ENCODE measurements around the gene RPL37. TPM values are rescaled to one million over a fixed set of nuclear protein-coding genes. Genes with fewer than 3 reads are reported as not detected.

Gene RPL37
- total RNA-seq, 1 experiment from 2014 or later = 1,413 TPM

- DNase-seq = no peak
- H3K27me3 ChIP-seq (ENCODE audit: control insufficient read depth, insufficient read depth, low read length) = no peaks in the 10 kb centered on the region
- H3K4me3 ChIP-seq (ENCODE audit: insufficient read depth, low read depth, low read length) = no peak overlapping the region
- H3K36me3 ChIP-seq (replicated peaks; ENCODE audit: control insufficient read depth, insufficient read depth, low read length) = no peaks in the 10 kb centered on the region
Measured at GRCh38 chr5:40847525-40847924, 12.5 kb upstream of the RPL37 start.

DNA sequence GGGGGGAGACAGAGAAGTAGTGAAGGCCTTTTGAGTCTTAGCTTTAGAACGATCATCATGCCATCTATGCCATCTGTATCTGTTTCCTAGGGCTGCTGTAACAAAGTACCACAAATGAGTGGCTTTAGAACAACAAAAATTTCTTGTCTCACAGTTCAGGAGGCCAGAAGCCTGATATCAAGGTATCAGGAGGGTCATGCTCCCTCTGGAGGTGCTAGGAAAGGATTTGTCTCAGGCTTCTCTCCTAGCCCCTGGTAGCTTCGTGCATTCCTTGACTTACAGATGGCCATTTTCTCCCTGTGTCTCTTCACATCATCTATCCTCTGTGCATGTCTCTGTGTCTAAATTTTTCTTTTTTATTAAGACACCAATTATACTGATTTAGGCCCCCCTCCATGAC is 11.3 kb upstream of the RPL37 start:
- no peaks in the 10 kb centered on the region for H3K36me3 ChIP-seq (replicated peaks; ENCODE audit: control insufficient read depth, insufficient read depth, low read length)
- H3K4me3 ChIP-seq (ENCODE audit: insufficient read depth, low read depth, low read length) = no peak overlapping the region
- DNase-seq = no peak
- no peaks in the 10 kb centered on the region for H3K27me3 ChIP-seq (ENCODE audit: control insufficient read depth, insufficient read depth, low read length)

GRCh38 chr5:40844565-40844964 is 9.5 kb upstream of the RPL37 start:
- DNase-seq = no peak
- Histone ChIP-seq H3K4me3 (ENCODE audit: insufficient read depth, low read depth, low read length) (no peak overlapping the region), H3K27me3 (ENCODE audit: control insufficient read depth, insufficient read depth, low read length) (no peaks in the 10 kb centered on the region), H3K36me3 (replicated peaks; ENCODE audit: control insufficient read depth, insufficient read depth, low read length) (no peaks in the 10 kb centered on the region)

DNA sequence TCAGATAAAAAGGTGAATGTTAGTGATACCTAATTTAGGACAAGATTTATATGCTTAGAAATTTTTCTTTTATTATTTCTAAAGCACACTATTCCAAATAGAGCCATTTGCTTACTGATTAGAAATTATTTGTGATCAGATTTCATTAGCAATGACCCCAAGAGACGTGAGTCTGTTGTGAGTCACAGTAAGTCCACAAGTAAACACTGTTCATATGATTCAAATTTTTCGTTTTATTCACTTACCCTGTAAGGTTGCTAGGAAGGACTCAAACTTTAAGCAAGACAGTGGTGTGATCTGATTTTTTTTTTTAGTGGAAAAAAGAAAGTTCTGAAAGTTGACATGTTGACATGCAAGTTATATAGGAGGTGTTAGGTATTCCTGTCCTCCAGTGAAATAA is 7.3 kb upstream of the RPL37 start:
- H3K4me3 ChIP-seq (ENCODE audit: insufficient read depth, low read depth, low read length) = no peak overlapping the region

GRCh38 chr5:40841068-40841805 is 6.2 kb upstream of the RPL37 start, which contains the start of gene CARD6:
CARD6 (plus strand) TSS chr5:40841367; CDS start chr5:40841383, 16 bp downstream.
- Histone ChIP-seq H3K36me3 (replicated peaks; ENCODE audit: control insufficient read depth, insufficient read depth, low read length) (no peaks in the 10 kb centered on the region), H3K27me3 (ENCODE audit: control insufficient read depth, insufficient read depth, low read length) (no peaks in the 10 kb centered on the region), H3K4me3 (ENCODE audit: insufficient read depth, low read depth, low read length) (peak within 1 kb of the TSS; percentile 13; the same call in 1 of the 2 replicates)
- peak; percentile 16 for DNase-seq

More for the DNA sequence above, 7.3 kb upstream of the RPL37 start:
- no peak for DNase-seq
- H3K36me3 ChIP-seq (replicated peaks; ENCODE audit: control insufficient read depth, insufficient read depth, low read length) = no peaks in the 10 kb centered on the region
- no peaks in the 10 kb centered on the region for H3K27me3 ChIP-seq (ENCODE audit: control insufficient read depth, insufficient read depth, low read length)

- Histone ChIP-seq H3K36me3 (replicated peaks; ENCODE audit: control insufficient read depth, insufficient read depth, low read length) (peaks cover 9% of the 10 kb centered on the region), H3K4me3 (ENCODE audit: insufficient read depth, low read depth, low read length) (no peak overlapping the region), H3K27me3 (ENCODE audit: control insufficient read depth, insufficient read depth, low read length) (no peaks in the 10 kb centered on the region)
- no peak for DNase-seq
Measured at GRCh38 chr5:40838086-40838485, 3.1 kb upstream of the RPL37 start.

DNA sequence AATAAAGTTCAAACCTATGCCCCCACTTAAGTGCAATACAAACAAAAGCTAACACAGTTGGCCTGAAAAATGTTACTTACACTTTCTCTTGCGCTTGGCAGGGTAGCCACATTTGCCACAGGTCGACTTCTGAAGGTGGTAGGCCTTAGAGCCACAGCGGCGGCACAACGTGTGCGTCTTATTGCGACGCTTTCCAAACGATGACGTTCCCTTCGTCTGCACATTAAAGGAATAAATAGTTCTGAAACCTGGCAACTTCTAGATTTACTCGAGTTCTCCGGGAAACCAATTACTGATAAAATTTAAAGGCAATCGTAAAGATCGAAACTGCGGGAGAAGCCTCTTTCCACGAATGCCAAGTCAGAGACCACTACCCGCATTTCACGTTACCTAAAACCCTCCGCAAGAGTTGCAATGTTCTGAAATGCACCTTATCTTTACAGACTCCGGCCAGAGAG is 602 bp downstream of the RPL37 start:
- no peak for DNase-seq
- Histone ChIP-seq H3K4me3 (ENCODE audit: insufficient read depth, low read depth, low read length) (peak overlapping the region; percentile 83), H3K27me3 (ENCODE audit: control insufficient read depth, insufficient read depth, low read length) (no peaks in the 10 kb centered on the region), H3K36me3 (replicated peaks; ENCODE audit: control insufficient read depth, insufficient read depth, low read length) (peaks cover 41% of the 10 kb centered on the region)

DNA sequence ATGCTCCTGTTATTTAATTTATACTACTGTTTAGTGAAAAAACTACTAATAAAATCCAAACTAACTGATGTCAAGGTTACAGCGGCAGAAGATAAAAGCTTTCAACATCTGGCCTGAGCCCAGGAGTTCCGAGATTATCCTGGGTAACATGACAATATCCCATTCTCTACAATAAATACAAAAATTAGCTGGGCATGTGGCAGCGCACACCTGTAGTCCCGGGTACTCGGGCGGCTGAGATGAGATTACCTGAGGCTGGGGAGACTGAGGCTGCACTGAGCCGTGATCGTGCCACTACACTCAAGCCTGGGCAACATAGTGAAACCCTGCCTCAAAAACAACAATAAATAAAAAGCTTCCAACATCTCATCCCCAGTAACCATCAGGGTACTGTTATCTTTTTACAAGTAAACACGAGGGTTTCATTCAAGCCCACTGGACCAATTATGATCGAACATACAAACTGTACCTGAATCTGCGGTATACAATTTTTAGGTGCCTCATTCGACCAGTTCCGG is 1.3 kb downstream of the RPL37 start:
- H3K27me3 ChIP-seq (ENCODE audit: control insufficient read depth, insufficient read depth, low read length) = no peaks in the 10 kb centered on the region
- H3K36me3 ChIP-seq (replicated peaks; ENCODE audit: control insufficient read depth, insufficient read depth, low read length) = peaks cover 46% of the 10 kb centered on the region
- no peak for DNase-seq
- peak overlapping the region; percentile 83 for H3K4me3 ChIP-seq (ENCODE audit: insufficient read depth, low read depth, low read length)

- Histone ChIP-seq H3K36me3 (replicated peaks; ENCODE audit: control insufficient read depth, insufficient read depth, low read length) (peaks cover 58% of the 10 kb centered on the region), H3K27me3 (ENCODE audit: control insufficient read depth, insufficient read depth, low read length) (no peaks in the 10 kb centered on the region), H3K4me3 (ENCODE audit: insufficient read depth, low read depth, low read length) (no peak overlapping the region)
- no peak for DNase-seq
Measured at GRCh38 chr5:40832345-40832744, 2.7 kb downstream of the RPL37 start.

DNA sequence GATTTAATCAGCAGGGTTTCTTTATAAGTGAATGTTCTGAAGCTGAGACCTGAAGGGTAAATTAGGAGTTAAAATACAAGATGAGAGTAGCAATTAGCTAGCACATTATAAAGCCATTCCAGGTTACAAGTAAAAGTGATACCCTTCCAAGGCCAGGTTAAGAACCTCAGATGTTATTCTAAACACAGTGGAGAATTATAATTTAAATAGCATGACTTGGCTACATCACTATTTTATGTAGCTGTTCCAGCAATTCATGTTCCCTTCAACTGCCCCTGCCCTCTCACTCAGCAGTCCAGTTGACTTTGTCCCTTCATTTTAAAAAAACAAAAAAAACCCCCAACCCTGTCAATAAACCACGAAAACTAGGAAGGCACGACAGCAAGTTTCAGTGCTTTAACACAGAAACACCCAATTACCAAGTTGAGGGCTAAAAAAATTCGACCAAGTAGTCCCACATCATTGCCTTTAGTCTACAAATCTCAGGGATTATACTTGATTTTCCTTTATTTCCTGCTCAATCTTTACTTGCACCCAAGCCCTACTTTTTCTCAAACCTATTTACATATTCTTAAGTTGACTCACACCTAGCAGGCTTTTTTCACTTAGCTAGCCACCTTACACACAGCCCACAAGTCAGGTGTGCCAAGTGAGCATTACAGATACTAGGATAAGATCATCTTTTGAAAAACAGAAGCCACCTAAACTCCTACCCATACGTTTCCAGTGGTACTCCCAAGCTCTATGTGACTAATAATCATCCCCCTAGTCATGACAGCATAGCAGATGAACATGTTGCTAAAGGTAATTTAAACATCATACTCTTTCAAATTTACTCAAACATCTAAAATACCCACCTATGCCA is 3.4 kb downstream of the RPL37 start:
- H3K36me3 ChIP-seq (replicated peaks; ENCODE audit: control insufficient read depth, insufficient read depth, low read length) = peaks cover 64% of the 10 kb centered on the region
- DNase-seq = no peak
- no peak overlapping the region for H3K4me3 ChIP-seq (ENCODE audit: insufficient read depth, low read depth, low read length)
- no peaks in the 10 kb centered on the region for H3K27me3 ChIP-seq (ENCODE audit: control insufficient read depth, insufficient read depth, low read length)

DNA sequence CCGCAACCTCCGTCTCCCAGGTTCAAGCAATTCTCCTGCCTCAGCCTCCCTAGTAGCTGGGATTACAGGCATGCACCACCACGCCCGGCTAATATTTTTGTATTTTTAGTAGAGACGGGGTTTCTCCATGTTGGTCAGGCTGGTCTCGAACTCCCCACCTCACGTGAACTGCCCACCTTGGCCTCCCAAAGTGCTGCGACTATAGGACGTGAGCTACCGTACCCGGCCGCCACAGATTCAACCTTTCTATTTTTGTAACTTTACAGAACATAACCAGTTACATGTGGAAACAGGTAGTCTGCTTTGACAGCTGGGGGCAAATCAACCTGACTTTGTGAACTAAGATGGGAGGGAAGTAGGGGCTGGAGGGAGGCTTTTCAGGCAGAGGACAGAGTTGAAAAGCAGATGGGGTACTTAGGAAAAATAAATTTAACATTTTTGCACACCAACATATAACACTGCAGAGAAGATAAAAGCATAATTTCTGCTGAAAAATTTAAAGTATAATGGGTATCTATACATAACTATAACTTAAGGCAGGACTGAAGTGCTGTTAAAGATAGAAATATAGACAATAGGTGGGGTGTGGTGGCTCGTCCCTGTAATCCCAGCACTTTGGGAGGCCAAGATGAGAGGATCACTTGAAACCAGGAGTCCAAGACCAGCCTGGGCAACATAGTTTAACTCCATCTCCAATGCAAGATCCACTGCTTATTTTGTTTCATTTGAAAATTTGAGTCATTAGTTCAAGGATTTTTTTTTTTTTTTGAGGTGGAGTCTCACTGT is 5.1 kb downstream of the RPL37 start:
- Histone ChIP-seq H3K4me3 (ENCODE audit: insufficient read depth, low read depth, low read length) (no peak overlapping the region), H3K27me3 (ENCODE audit: control insufficient read depth, insufficient read depth, low read length) (no peaks in the 10 kb centered on the region), H3K36me3 (replicated peaks; ENCODE audit: control insufficient read depth, insufficient read depth, low read length) (peaks cover 66% of the 10 kb centered on the region)
- no peak for DNase-seq

GRCh38 chr5:40828690-40829661 is 6.0 kb downstream of the RPL37 start:
- Histone ChIP-seq H3K27me3 (ENCODE audit: control insufficient read depth, insufficient read depth, low read length) (no peaks in the 10 kb centered on the region), H3K36me3 (replicated peaks; ENCODE audit: control insufficient read depth, insufficient read depth, low read length) (peaks cover 62% of the 10 kb centered on the region), H3K4me3 (ENCODE audit: insufficient read depth, low read depth, low read length) (no peak overlapping the region)
- no peak for DNase-seq

DNA sequence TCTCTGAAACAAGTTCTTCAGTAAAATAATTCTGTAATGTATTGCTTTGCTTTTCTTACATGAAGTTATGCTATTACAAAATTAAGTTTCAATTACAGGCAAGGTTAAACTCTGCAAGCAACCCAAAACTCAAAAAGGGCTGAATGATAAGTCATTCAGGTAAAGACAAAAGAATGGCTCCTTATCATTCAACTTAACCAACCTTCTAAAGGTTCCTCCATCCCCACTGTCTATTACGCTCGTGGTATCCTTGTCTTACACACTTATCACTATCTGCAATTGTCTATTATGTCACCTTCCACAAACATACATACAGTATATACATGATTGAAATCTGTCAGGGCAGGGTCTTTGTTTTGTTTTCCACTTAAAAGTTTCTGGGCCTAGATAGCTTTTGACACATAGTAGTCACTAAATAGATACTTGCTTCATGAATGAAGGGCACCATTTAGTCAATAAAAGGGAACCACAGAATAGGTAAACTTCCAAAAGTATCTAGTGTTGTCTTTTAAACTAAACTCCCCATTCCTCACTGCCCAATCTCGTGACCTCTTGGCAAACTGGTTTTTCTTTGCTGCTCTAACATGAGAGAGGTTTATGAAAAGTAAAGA is 6.9 kb downstream of the RPL37 start:
- no peaks in the 10 kb centered on the region for H3K27me3 ChIP-seq (ENCODE audit: control insufficient read depth, insufficient read depth, low read length)
- H3K36me3 ChIP-seq (replicated peaks; ENCODE audit: control insufficient read depth, insufficient read depth, low read length) = peaks cover 57% of the 10 kb centered on the region
- no peak for DNase-seq
- H3K4me3 ChIP-seq (ENCODE audit: insufficient read depth, low read depth, low read length) = no peak overlapping the region
